Endodermal cell (in vitro differentiated cells): ENCODE measurements around the gene ORMDL1. TPM values are rescaled to one million over a fixed set of nuclear protein-coding genes. Genes with fewer than 3 reads are reported as not detected.

Experiments used
- DNase-seq: peaks from one replicate; pipeline ENCODE4 v3.0.0-alpha.2; 2017
- H3K27ac ChIP-seq: 2 replicates; pipeline ENCODE4 v1.5.1; 2013; ENCODE audit warnings: mild to moderate bottlenecking, low read depth, low read length, moderate library complexity
- H3K27me3 ChIP-seq: 2 replicates; pipeline ENCODE4 v1.6.1; 2013; ENCODE audit warnings: mild to moderate bottlenecking, low read length, moderate library complexity; ENCODE audit not compliant: insufficient read depth, control insufficient read depth, poor library complexity, severe bottlenecking
- H3K36me3 ChIP-seq: 2 replicates; pipeline ENCODE4 v1.7.0; 2013; ENCODE audit warnings: mild to moderate bottlenecking, low read length, moderate library complexity; ENCODE audit not compliant: control insufficient read depth, insufficient read depth
- H3K4me1 ChIP-seq: one replicate; pipeline ENCODE4 v1.7.0; 2013; ENCODE audit warnings: low read length; ENCODE audit not compliant: control insufficient read depth, insufficient read depth
- H3K4me3 ChIP-seq: 2 replicates; pipeline ENCODE4 v1.5.1; 2013; ENCODE audit warnings: mild to moderate bottlenecking, low read length, moderate library complexity
- H3K9ac ChIP-seq: 2 replicates; pipeline ENCODE4 v1.6.1; 2013; ENCODE audit warnings: mild to moderate bottlenecking, low read length, moderate library complexity; ENCODE audit not compliant: poor library complexity, severe bottlenecking; ENCODE audit errors: extremely low read depth
- H3K9me3 ChIP-seq: 2 replicates; pipeline ENCODE4 v1.6.1; 2013; ENCODE audit warnings: mild to moderate bottlenecking, low read length, moderate library complexity; ENCODE audit not compliant: control insufficient read depth
- H3K27ac Mint-ChIP-seq: 2 replicates; pipeline ENCODE4 v1.8.0; 2020; ENCODE audit warnings: mixed read lengths
- H3K27me3 Mint-ChIP-seq: 2 replicates; pipeline ENCODE4 v1.8.0; 2021; ENCODE audit warnings: mild to moderate bottlenecking, mixed read lengths; ENCODE audit not compliant: insufficient read depth
- H3K36me3 Mint-ChIP-seq: 2 replicates; pipeline ENCODE4 v1.8.0; 2020; ENCODE audit warnings: low read depth, mixed read lengths
- H3K4me1 Mint-ChIP-seq: 2 replicates; pipeline ENCODE4 v1.8.0; 2020; ENCODE audit warnings: mixed read lengths
- H3K4me3 Mint-ChIP-seq: 2 replicates; pipeline ENCODE4 v1.8.0; 2020; ENCODE audit warnings: mild to moderate bottlenecking, moderate library complexity, mixed read lengths
- H3K9me3 Mint-ChIP-seq: 2 replicates; pipeline ENCODE4 v1.8.0; 2020; ENCODE audit warnings: mild to moderate bottlenecking, mixed read lengths
- CTCF ChIP-seq: fragments of 200-600 bp; sonication (generic); conservative IDR thresholded peaks from 2 replicates; pipeline ENCODE4 v1.5.0; 2021; ENCODE audit warnings: antibody characterized with exemption, mild to moderate bottlenecking
- WGBS, 2 experiments: methylation state at CpG; one replicate each; pipeline versions ENCODE4 v1.1.5 to v1.1.7; 2013; ENCODE audit warnings: missing lambda C conversion rate in 2 of 2, mixed read lengths in 1 of 2; ENCODE audit not compliant: insufficient coverage in 1 of 2, insufficient read length in 1 of 2; 5-methylcytosine and 5-hydroxymethylcytosine counted together
- total RNA-seq, 2 donors: library from RNA; stranded (reverse); fragmentation: NEBNext Ultra II Directional in 1 of 2; extraction: Animal tissue kit (Norgen Biotek cat#: 25700) in 1 of 2; gene quantifications; 2 replicates in 1 of 2; 3 replicates in 1 of 2; pipeline ENCODE4 v1.2.1, GENCODE V29; 2021

ORMDL1 gene
- total RNA-seq, 2 donors from 2014 or later, result 51.2 to 53.0 TPM

- no peak overlapping the region for H3K27ac Mint-ChIP-seq
- H3K27me3 Mint-ChIP-seq, result no peaks in the 10 kb centered on the region
- no peaks in the 10 kb centered on the region for H3K4me1 ChIP-seq
- H3K4me3 Mint-ChIP-seq, result no peak overlapping the region
- no peak for TF ChIP-seq CTCF
- H3K4me1 Mint-ChIP-seq, result peaks cover 2% of the 10 kb centered on the region
- H3K36me3 ChIP-seq, result peaks cover 40% of the 10 kb centered on the region
- H3K9me3 Mint-ChIP-seq, result no peaks in the 10 kb centered on the region
- H3K9me3 ChIP-seq, result no peaks in the 10 kb centered on the region
- H3K9ac ChIP-seq, result no peak overlapping the region
- H3K36me3 Mint-ChIP-seq, result peaks cover 26% of the 10 kb centered on the region
- WGBS, 2 experiments, result 96 to 98% methylated on average over 27 to 33 of the region's 33 CpGs
- H3K27ac ChIP-seq, result no peak overlapping the region
- DNase-seq, result no peak
- H3K4me3 ChIP-seq, result no peak overlapping the region
- no peaks in the 10 kb centered on the region for H3K27me3 ChIP-seq
Measured at GRCh38 chr2:189821953-189822748, 38.0 kb upstream of the ORMDL1 start.

- Mint-ChIP-seq H3K27me3 (no peaks in the 10 kb centered on the region), H3K9me3 (peaks cover 2% of the 10 kb centered on the region), H3K36me3 (peaks cover 39% of the 10 kb centered on the region), H3K4me3 (no peak overlapping the region), H3K27ac (no peak overlapping the region), H3K4me1 (no peaks in the 10 kb centered on the region)
- no peak overlapping the region for H3K4me3 ChIP-seq
- H3K27me3 ChIP-seq, result no peaks in the 10 kb centered on the region
- no peak for DNase-seq
- peaks cover 39% of the 10 kb centered on the region for H3K36me3 ChIP-seq
- H3K27ac ChIP-seq, result no peak overlapping the region
- peaks cover 5% of the 10 kb centered on the region for H3K9me3 ChIP-seq
- 100% methylated on average over 1 of the region's 1 CpG; no CpG with 5 or more reads in 1 of the 2 experiments for WGBS, 2 experiments
- no peaks in the 10 kb centered on the region for H3K4me1 ChIP-seq
- TF ChIP-seq CTCF, result no peak
- no peak overlapping the region for H3K9ac ChIP-seq
Measured at GRCh38 chr2:189819297-189819704, 35.2 kb upstream of the ORMDL1 start.

GRCh38 chr2:189818249-189819038 lies 34.3 kb upstream of the ORMDL1 start:
- Mint-ChIP-seq H3K4me1 (no peaks in the 10 kb centered on the region), H3K36me3 (peaks cover 48% of the 10 kb centered on the region), H3K27me3 (no peaks in the 10 kb centered on the region), H3K4me3 (no peak overlapping the region), H3K9me3 (peaks cover 2% of the 10 kb centered on the region), H3K27ac (no peak overlapping the region)
- Histone ChIP-seq H3K36me3 (peaks cover 47% of the 10 kb centered on the region), H3K4me3 (no peak overlapping the region), H3K27ac (no peak overlapping the region), H3K9me3 (peaks cover 5% of the 10 kb centered on the region), H3K9ac (no peak overlapping the region), H3K27me3 (no peaks in the 10 kb centered on the region), H3K4me1 (no peaks in the 10 kb centered on the region)
- no peak for TF ChIP-seq CTCF
- WGBS, 2 experiments, result 97 to 100% methylated on average over 1 to 3 of the region's 3 CpGs
- DNase-seq, result no peak
